Activated CD4-positive, alpha-beta memory T cell treated with anti-CD3 and anti-CD28 coated beads, Interleukin-2, amount 10 ng/mL, durations not matched to agents 7 days and 5 days (primary cell): ENCODE measurements around the gene ROPN1L. TPM values are rescaled to one million over a fixed set of nuclear protein-coding genes. Genes with fewer than 3 reads are reported as not detected.
"Not testable (repeated sequence)": the region's sequence is repeated elsewhere in the genome, so short reads cannot be mapped to it uniquely, and the experiment has no call there.

ENCODE experiments used
- CTCF ChIA-PET: fragments of 350-600 bp; sonication (Branson Sonifier 250); formaldehyde crosslinking; loops from one replicate; lab custom pipeline; 2021; ENCODE audit warnings: antibody characterized with exemption, inconsistent platforms; lab: Charles Lee
- POLR2A ChIA-PET: fragments of 350-600 bp; sonication (Branson Sonifier 250); formaldehyde crosslinking; loops from one replicate; lab custom pipeline; 2021; ENCODE audit warnings: antibody characterized with exemption; lab: Charles Lee
- DNase-seq: peaks from one replicate; pipeline ENCODE4 v3.0.0-alpha.2; 2020
- H3K27ac Mint-ChIP-seq: one replicate; pipeline ENCODE4 v1.8.0; 2021; ENCODE audit warnings: mild to moderate bottlenecking, mixed read lengths
- H3K27me3 Mint-ChIP-seq: one replicate; pipeline ENCODE4 v1.8.0; 2021; ENCODE audit warnings: mixed read lengths
- H3K36me3 Mint-ChIP-seq: one replicate; pipeline ENCODE4 v1.8.0; 2021; ENCODE audit warnings: low read depth, mixed read lengths
- H3K4me1 Mint-ChIP-seq: one replicate; pipeline ENCODE4 v1.8.0; 2021; ENCODE audit warnings: mixed read lengths
- H3K4me3 Mint-ChIP-seq: one replicate; pipeline ENCODE4 v1.8.0; 2021; ENCODE audit warnings: mild to moderate bottlenecking, mixed read lengths
- H3K9me3 Mint-ChIP-seq: one replicate; pipeline ENCODE4 v1.8.0; 2021; ENCODE audit warnings: mixed read lengths
- total RNA-seq, 2 experiments: library from RNA; stranded (reverse); gene quantifications; one replicate each; pipeline ENCODE4 v1.2.3, GENCODE V29; 2021

The ROPN1L gene
- total RNA-seq, 2 experiments from 2014 or later: 5.5 to 7.5 TPM

GRCh38 chr5:10501554-10502075 lies 59.9 kb downstream of the ROPN1L start:
- no peak overlapping the region for H3K4me3 Mint-ChIP-seq
- H3K4me1 Mint-ChIP-seq: no peaks in the 10 kb centered on the region
- peaks cover 1% of the 10 kb centered on the region for H3K27me3 Mint-ChIP-seq
- H3K9me3 Mint-ChIP-seq: no peaks in the 10 kb centered on the region
- H3K27ac Mint-ChIP-seq: no peak overlapping the region
- DNase-seq: no peak
- ChIA-PET CTCF (interaction anchor here (1.0 kb wide), 1 partner anchor 126 kb away, joined by 4 read pairs; no protein-coding TSS in a partner anchor), POLR2A (no interaction called here)
- no peaks in the 10 kb centered on the region for H3K36me3 Mint-ChIP-seq

- Mint-ChIP-seq H3K9me3 (no peaks in the 10 kb centered on the region), H3K36me3 (no peaks in the 10 kb centered on the region), H3K27me3 (peaks cover 1% of the 10 kb centered on the region), H3K27ac (no peak overlapping the region), H3K4me1 (no peaks in the 10 kb centered on the region), H3K4me3 (no peak overlapping the region)
- ChIA-PET POLR2A (no interaction called here), CTCF (interaction anchor here (1.0 kb wide), 1 partner anchor 126 kb away, joined by 4 read pairs; no protein-coding TSS in a partner anchor)
- no peak for DNase-seq
Observed at GRCh38 chr5:10502130-10502529, 60.5 kb downstream of the ROPN1L start.

GRCh38 chr5:10502578-10502977 lies 60.9 kb downstream of the ROPN1L start:
- H3K27me3 Mint-ChIP-seq: peaks cover 1% of the 10 kb centered on the region
- POLR2A ChIA-PET: no interaction called here

GRCh38 chr5:10503321-10503720 lies 61.6 kb downstream of the ROPN1L start:
- H3K36me3 Mint-ChIP-seq: no peaks in the 10 kb centered on the region
- H3K4me3 Mint-ChIP-seq: no peak overlapping the region
- ChIA-PET POLR2A (no interaction called here), CTCF (interaction anchor here (1.7 kb wide), 1 partner anchor 124 kb away, joined by 6 read pairs; no protein-coding TSS in a partner anchor)
- DNase-seq: no peak
- H3K27me3 Mint-ChIP-seq: peaks cover 1% of the 10 kb centered on the region
- H3K4me1 Mint-ChIP-seq: no peaks in the 10 kb centered on the region
- H3K27ac Mint-ChIP-seq: no peak overlapping the region
- H3K9me3 Mint-ChIP-seq: no peaks in the 10 kb centered on the region

More at GRCh38 chr5:10502578-10502977, 60.9 kb downstream of the ROPN1L start:
- no peak overlapping the region for H3K27ac Mint-ChIP-seq
- DNase-seq: no peak
- no peaks in the 10 kb centered on the region for H3K36me3 Mint-ChIP-seq
- no peaks in the 10 kb centered on the region for H3K9me3 Mint-ChIP-seq
- H3K4me1 Mint-ChIP-seq: no peaks in the 10 kb centered on the region
- CTCF ChIA-PET: interaction anchor here (1.0 kb wide), 1 partner anchor 125 kb away, joined by 4 read pairs; no protein-coding TSS in a partner anchor
- H3K4me3 Mint-ChIP-seq: no peak overlapping the region

- Mint-ChIP-seq H3K4me1 (no peaks in the 10 kb centered on the region), H3K36me3 (no peaks in the 10 kb centered on the region), H3K4me3 (no peak overlapping the region), H3K27me3 (no peaks in the 10 kb centered on the region), H3K9me3 (no peaks in the 10 kb centered on the region), H3K27ac (no peak overlapping the region)
- DNase-seq: no peak
- ChIA-PET POLR2A (no interaction called here), CTCF (interaction anchor here (1.0 to 1.7 kb wide), 2 partner anchors 15 to 123 kb away, joined by 4 to 6 read pairs; no protein-coding TSS in a partner anchor)
Observed at GRCh38 chr5:10503997-10504793, 62.5 kb downstream of the ROPN1L start.

GRCh38 chr5:10505517-10506095 lies 63.9 kb downstream of the ROPN1L start:
- DNase-seq: no peak
- H3K36me3 Mint-ChIP-seq: no peaks in the 10 kb centered on the region
- POLR2A ChIA-PET: no interaction called here
- CTCF ChIA-PET: no interaction called here
- H3K4me1 Mint-ChIP-seq: no peaks in the 10 kb centered on the region
- H3K27ac Mint-ChIP-seq: no peak overlapping the region
- H3K27me3 Mint-ChIP-seq: no peaks in the 10 kb centered on the region
- no peaks in the 10 kb centered on the region for H3K9me3 Mint-ChIP-seq
- no peak overlapping the region for H3K4me3 Mint-ChIP-seq

- no peaks in the 10 kb centered on the region for H3K9me3 Mint-ChIP-seq
- ChIA-PET CTCF (no interaction called here), POLR2A (no interaction called here)
- H3K36me3 Mint-ChIP-seq: no peaks in the 10 kb centered on the region
- H3K4me3 Mint-ChIP-seq: no peak overlapping the region
- no peak for DNase-seq
- H3K4me1 Mint-ChIP-seq: no peaks in the 10 kb centered on the region
- no peaks in the 10 kb centered on the region for H3K27me3 Mint-ChIP-seq
- H3K27ac Mint-ChIP-seq: no peak overlapping the region
Observed at GRCh38 chr5:10506535-10506934, 64.9 kb downstream of the ROPN1L start.

GRCh38 chr5:10507575-10508096 lies 66.0 kb downstream of the ROPN1L start:
- Mint-ChIP-seq H3K9me3 (no peaks in the 10 kb centered on the region), H3K4me1 (no peaks in the 10 kb centered on the region), H3K27ac (no peak overlapping the region), H3K27me3 (no peaks in the 10 kb centered on the region), H3K4me3 (no peak overlapping the region), H3K36me3 (no peaks in the 10 kb centered on the region)
- CTCF ChIA-PET: no interaction called here
- POLR2A ChIA-PET: no interaction called here
- DNase-seq: no peak

- Mint-ChIP-seq H3K36me3 (no peaks in the 10 kb centered on the region), H3K27ac (no peak overlapping the region), H3K4me3 (no peak overlapping the region), H3K9me3 (no peaks in the 10 kb centered on the region), H3K4me1 (no peaks in the 10 kb centered on the region), H3K27me3 (no peaks in the 10 kb centered on the region)
- CTCF ChIA-PET: no interaction called here
- POLR2A ChIA-PET: no interaction called here
- no peak for DNase-seq
Observed at GRCh38 chr5:10509575-10509974, 67.9 kb downstream of the ROPN1L start.

- Mint-ChIP-seq H3K36me3 (no peaks in the 10 kb centered on the region), H3K4me3 (no peak overlapping the region), H3K27me3 (peaks cover 6% of the 10 kb centered on the region), H3K27ac (no peak overlapping the region), H3K4me1 (no peaks in the 10 kb centered on the region), H3K9me3 (no peaks in the 10 kb centered on the region)
- ChIA-PET POLR2A (no interaction called here), CTCF (no interaction called here)
- DNase-seq: no peak
Observed at GRCh38 chr5:10511741-10512640, 70.3 kb downstream of the ROPN1L start.

GRCh38 chr5:10513501-10514442 lies 72.1 kb downstream of the ROPN1L start:
- ChIA-PET CTCF (no interaction called here), POLR2A (no interaction called here)
- Mint-ChIP-seq H3K9me3 (no peaks in the 10 kb centered on the region), H3K4me1 (no peaks in the 10 kb centered on the region), H3K27ac (no peak overlapping the region), H3K36me3 (no peaks in the 10 kb centered on the region), H3K4me3 (no peak overlapping the region), H3K27me3 (peaks cover 9% of the 10 kb centered on the region)
- no peak for DNase-seq

GRCh38 chr5:10514572-10514971 lies 72.9 kb downstream of the ROPN1L start:
- H3K4me1 Mint-ChIP-seq, H3K27ac Mint-ChIP-seq, CTCF ChIA-PET, H3K36me3 Mint-ChIP-seq, H3K9me3 Mint-ChIP-seq, DNase-seq, H3K4me3 Mint-ChIP-seq, H3K27me3 Mint-ChIP-seq, POLR2A ChIA-PET: not testable (repeated sequence)
